K562 (cell line): ENCODE data around the gene VPS26A.

ENCODE experiments used
- BCL6 ChIP-seq: fragments of 250-450 bp; sonication (Bioruptor Pico); IDR thresholded peaks from 2 replicates; pipeline ENCODE4 v1.4.0; 2020
- GATAD2A ChIP-seq: fragments of 450-650 bp; IDR thresholded peaks from 2 replicates; pipeline ENCODE4 v1.6.1; 2017
- KLF13 ChIP-seq: fragments of 450-650 bp; IDR thresholded peaks from 2 replicates; pipeline ENCODE4 v1.6.1; 2016; ENCODE audit warnings: missing genetic modification characterization, low read depth, mild to moderate bottlenecking, missing compliant biosample characterization, moderate library complexity, borderline replicate concordance
- TBL1XR1 ChIP-seq, 2 experiments: IDR thresholded peaks; 2 replicates each; pipeline ENCODE4 v1.6.1; 2012; ENCODE audit warnings: improper control_type of control experiment in 2 of 2, low read length in 2 of 2, mild to moderate bottlenecking in 1 of 2
- ZFP1 ChIP-seq: fragments of 450-650 bp; formaldehyde crosslinking; IDR thresholded peaks from 2 replicates; pipeline ENCODE4 v1.4.0; 2020; ENCODE audit warnings: mild to moderate bottlenecking, mixed read lengths
- TF ChIP-seq, protein P1 (sequence below): sonication (generic); formaldehyde crosslinking; IDR thresholded peaks from 2 replicates; pipeline ENCODE4 v1.8.1; 2023; ENCODE audit warnings: mild to moderate bottlenecking, missing genetic modification reagents

DNA sequence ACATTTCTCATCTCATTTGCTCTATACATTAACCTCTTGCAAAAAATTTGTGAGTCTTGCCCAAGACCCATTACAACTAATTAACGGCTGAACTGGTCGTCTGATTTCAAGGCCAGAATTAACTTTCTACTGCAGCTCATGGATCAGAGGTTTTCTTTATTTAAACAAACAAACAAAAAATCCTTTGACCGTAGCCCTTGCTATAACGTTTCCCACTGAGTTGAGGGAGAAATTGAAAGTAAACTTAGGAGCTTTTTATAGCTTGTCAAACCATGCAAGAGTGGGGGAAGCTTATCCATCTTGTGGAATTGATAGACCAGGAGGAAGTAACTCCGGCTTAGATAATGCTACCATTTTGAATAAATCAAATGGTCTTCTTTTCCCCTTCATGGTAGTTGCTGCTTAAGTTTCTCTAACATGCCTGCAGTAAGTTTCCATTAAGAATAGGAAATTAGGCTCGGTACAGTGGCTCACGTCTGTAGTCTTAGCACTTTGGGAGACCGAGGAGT lies 32.8 kb upstream of the VPS26A start:
- TF ChIP-seq GATAD2A = no peak
- no peak for TF ChIP-seq ZFP1 (CRISPR knock-in tag)
- TF ChIP-seq, protein P1, sequence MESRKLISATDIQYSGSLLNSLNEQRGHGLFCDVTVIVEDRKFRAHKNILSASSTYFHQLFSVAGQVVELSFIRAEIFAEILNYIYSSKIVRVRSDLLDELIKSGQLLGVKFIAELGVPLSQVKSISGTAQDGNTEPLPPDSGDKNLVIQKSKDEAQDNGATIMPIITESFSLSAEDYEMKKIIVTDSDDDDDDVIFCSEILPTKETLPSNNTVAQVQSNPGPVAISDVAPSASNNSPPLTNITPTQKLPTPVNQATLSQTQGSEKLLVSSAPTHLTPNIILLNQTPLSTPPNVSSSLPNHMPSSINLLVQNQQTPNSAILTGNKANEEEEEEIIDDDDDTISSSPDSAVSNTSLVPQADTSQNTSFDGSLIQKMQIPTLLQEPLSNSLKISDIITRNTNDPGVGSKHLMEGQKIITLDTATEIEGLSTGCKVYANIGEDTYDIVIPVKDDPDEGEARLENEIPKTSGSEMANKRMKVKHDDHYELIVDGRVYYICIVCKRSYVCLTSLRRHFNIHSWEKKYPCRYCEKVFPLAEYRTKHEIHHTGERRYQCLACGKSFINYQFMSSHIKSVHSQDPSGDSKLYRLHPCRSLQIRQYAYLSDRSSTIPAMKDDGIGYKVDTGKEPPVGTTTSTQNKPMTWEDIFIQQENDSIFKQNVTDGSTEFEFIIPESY (CRISPR knock-in tag) = no peak
- no peak for TF ChIP-seq BCL6 (CRISPR knock-in tag)
- TF ChIP-seq KLF13 (tag) = no peak
- no peak for TF ChIP-seq TBL1XR1 (IDR thresholded peaks at IDR 0.05; ENCODE audit: low read length in 2 of 2)
